Measurements from ENCODE around the gene C6.

- TF ChIP-seq EZH2 (IDR thresholded peaks at IDR 0.05; ENCODE audit: insufficient read depth, poor library complexity, severe bottlenecking), result no peak
- TF ChIP-seq EZH2phosphoT487 (IDR thresholded peaks at IDR 0.05; ENCODE audit: insufficient read depth, low read depth), result no peak
Measured at GRCh38 chr5:41250351-41250987, 37.1 kb upstream of the C6 start.

Data from GM23248 (cell line).